GM19035 (cell line): Measurements from ENCODE around the gene LHPP.

ENCODE experiments used
- ATAC-seq: cut with Tn5 transposase; IDR thresholded peaks from one replicate; pipeline ENCODE4 v1.9.1; 2021; ENCODE audit not compliant: unreplicated experiment

The LHPP gene

GRCh38 chr10:124590216-124591122 lies 128.8 kb downstream of the LHPP start:
- ATAC-seq: no peak

DNA sequence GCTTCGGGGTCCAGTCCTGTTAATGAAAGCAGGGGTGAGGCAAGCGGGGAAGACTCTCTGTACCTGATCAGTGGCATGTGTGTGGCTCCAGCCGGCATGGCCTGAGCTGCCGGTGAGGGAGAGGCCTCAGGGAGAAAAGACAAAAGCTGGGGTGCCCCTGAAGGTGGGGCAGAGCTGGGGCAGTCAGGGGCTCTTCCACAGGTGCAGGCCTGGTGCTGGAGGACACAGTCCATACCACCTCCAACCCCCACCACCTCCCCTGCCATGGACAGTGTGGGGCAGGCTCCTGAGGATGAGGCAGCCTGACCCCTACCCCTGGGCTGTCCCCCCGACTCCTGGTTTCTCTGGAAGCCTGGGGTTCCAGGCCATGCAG lies 129.5 kb downstream of the LHPP start:
- ATAC-seq: no peak

DNA sequence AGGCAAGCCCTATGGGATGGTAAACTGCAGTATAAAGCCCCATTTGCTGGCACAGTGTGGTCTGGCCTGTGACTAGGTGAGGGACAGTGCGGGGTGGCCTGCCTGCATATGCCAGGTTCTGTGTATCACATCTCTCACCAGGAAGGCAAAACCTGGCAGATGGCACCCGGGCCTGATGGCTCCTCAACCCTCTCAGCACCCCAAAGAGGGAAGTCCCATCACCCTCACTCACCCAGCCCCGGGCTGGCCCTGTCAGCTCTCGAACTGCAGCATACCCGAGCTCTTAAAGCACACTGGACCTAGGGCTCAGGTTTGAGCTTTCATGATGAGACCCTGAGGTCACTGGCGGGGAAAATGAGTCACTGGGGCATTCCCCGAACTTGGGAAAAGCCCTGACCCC lies 130.5 kb downstream of the LHPP start:
- no peak for ATAC-seq

- ATAC-seq: no peak
Observed at GRCh38 chr10:124592736-124593430, 131.3 kb downstream of the LHPP start.

DNA sequence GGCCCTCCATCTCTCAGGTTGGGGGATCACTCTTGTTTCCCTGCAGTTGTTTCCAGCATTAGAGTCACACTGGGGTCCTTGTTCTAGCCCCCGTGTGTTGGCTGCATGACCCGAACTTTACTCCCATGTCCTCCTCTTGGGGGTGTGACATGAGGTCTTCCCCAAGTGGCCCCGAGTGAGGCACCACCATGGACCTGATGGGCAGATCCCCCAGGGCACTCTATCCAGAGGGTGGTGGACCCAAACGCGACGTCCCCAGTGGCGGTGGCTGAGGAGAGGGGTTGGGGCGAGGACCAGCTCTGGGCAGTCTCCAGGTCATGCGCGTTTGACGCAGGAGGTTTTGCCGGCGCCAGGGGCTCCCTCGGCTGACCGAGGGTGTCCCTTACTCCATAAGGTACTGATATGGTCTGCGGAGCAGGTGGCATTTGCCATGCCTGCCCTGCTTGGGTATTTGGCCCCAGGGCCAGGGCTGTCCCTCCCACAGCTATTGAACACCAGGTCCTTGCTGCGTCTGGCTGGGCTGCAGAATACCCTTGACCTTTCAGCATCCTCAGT lies 131.9 kb downstream of the LHPP start:
- ATAC-seq: no peak

DNA sequence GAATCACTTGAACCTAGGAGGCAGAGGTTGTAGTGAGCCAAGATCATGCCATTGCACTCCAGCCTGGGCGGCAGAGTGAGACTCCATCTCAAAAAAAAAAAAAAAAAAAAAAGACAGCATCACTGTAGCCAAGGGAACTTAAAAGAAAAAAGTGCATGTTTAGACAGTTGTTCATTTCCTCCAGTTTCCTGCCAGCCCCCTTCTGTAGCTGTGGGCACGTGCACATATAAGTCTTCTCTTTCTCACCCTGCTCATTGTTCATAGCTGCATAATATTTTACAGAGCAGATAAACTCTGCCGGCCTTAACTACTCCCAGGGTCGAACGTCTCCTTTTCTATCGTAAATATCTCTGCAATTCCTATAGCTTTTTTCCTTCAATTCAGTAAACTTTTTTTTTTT lies 132.6 kb downstream of the LHPP start:
- ATAC-seq: no peak

DNA sequence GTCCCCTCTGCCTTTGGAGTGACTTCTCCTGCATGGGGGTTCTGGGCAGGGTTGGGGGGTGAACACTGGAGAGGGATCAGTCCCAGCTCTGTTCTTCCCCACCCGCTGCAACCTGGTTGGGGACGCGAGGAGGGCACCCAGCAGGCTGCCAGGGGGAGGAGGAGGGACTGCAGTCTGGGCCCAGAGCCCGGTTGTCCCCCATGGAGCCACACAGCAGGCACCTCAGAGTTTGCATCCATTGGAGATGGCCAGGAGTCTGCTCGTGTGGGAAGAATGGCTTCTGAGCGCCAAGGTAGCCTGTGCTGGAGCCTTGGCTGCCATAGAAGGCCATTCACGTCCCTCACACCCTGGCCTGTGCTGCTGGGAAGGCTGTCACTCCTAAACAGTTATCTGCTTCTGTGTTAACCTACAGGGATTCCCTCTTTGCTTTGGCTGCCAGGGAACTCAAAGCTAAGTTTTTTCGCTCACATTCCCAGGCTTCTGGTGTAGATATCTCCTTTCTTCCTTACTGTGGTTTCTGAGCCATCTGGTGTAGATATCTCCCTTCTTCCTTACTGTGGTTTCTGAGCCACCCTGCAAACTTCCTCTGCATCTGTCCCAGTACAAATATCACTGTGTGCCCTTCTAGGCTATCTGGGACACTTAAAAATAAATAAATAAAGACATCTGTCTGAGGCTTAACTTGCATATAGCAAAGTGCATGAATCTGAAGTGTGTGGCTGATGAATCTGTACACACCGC lies 133.7 kb downstream of the LHPP start:
- no peak for ATAC-seq

DNA sequence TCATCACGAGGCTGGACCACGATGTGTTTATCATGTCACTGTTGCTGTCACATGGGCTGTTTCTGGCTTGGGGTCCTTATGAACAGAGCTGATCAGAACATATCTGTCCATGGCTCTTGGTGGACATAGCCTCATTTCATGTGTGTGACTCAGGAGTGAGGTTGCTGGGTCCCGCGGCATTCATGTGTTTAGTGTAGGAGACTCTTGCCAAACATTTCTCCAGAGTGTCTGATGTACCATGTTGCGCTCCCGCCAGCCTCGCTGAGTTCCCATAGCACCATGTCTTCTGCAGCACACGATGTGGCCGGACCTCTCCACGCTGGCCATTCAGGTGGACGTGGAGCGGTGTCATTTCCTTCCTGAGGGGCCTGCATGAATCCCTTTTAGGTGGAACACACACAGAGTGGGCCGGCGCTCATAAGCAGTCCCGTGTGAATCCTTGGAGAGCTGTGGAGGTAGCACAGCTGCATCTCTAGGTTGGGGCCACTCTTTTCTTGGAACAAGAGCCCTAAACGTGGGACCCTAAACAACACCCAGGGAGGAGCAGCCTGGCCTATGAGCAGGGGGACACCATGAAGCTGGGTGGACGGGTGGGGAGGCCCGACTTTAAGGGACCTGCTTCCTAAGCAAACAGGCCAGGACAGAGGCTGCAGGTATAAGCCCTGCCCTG lies 134.6 kb downstream of the LHPP start:
- no peak for ATAC-seq

- ATAC-seq: no peak
Observed at GRCh38 chr10:124596962-124597845, 135.6 kb downstream of the LHPP start.

DNA sequence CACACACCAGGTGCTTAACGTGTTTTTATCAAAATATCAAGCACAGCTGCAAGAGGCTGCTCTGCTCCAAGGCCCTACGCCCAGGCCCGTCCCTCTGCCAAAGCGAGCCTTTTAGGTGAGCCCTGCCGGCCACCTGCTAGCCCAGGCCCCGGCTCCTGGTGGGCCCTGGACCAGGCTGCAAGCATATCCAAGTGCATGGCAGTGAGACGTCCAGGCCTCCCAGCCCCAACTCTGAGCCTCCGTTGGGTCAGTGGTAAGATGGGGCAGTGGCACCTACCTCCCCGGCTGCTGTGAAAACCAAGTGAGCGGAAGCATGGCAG lies 136.2 kb downstream of the LHPP start:
- no peak for ATAC-seq

DNA sequence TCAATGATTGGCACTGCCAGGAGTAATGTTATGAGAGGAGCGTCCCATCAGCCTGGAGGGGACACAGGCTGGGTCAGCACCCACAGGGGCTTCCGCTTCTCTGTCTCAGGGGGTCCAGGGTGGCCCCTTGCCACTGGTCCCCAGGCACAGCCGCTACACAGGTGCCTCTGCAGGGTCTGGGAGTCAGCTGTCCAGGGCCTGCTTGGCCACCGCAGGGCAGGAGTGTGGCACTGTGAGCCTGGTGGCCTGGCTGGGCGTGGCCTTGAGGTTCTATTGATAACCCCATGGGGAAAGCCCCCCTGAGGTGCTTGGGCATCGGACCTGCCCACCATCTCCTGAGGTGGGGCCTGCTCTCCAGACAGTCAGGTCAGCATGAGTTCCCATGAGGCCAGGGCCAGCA lies 136.6 kb downstream of the LHPP start:
- ATAC-seq: no peak

- ATAC-seq: no peak
Observed at GRCh38 chr10:124598773-124599587, 137.4 kb downstream of the LHPP start.

GRCh38 chr10:124599588-124600050 lies 138.0 kb downstream of the LHPP start:
- no peak for ATAC-seq

DNA sequence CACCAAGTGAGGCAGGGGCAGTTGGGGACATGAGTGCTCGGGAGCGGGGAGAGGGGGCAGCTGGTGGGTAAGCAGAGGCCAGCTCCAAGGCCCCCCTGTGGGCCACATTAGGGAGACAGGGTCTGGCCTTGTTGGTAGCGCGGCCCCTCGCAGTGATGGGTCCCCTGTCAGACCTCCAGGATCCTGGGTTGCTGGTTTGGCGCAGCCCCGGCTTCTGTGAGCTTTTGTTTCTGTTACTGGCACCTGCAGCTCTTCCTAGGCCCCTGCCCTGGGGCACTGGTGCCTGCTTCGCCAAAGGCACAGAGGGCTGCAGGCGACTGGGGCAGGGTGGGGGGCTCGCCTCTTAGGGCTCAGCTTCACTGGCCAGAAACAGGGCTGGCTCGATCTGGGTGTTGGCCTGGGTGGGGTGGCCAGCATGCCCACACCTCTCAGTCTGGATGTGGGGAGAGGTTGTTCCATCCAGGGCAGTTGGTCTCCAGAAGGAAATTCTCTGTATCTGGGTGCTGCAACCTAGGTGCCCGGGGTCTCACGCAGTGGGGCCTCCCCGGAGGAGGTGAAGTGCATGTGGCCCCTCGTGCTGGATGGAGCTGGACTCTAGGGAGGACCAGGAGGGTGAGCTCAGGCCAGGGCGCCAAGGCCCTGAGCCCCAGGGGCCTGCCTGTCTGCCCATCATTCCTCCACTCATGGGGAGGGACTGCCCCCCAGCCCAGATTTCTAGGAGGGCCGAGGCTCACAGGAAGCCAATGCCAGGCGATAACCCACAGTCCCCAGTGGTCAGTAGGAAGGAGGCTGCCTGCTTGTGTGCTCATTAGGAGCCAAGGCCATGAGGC lies 138.6 kb downstream of the LHPP start:
- no peak for ATAC-seq

DNA sequence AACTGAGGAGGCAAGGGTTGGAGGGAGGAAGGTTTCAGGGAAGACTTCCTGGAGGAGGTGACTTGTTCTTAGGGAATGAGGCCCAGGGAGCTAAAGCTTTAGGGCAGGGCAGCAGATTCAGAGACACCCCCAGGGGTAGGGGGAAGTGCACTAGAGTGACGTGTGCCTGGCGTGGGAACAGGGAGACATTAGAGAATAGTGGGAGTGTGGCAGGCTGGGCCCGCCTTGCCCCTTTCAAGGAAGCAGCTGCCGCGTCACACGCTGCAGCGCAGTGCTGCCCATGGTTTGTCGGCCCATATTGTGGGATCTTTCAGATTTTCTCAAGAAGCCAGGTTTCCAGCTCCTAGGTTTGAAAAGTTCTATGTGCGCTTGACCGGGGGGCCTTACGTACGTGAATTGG lies 139.4 kb downstream of the LHPP start:
- ATAC-seq: no peak

DNA sequence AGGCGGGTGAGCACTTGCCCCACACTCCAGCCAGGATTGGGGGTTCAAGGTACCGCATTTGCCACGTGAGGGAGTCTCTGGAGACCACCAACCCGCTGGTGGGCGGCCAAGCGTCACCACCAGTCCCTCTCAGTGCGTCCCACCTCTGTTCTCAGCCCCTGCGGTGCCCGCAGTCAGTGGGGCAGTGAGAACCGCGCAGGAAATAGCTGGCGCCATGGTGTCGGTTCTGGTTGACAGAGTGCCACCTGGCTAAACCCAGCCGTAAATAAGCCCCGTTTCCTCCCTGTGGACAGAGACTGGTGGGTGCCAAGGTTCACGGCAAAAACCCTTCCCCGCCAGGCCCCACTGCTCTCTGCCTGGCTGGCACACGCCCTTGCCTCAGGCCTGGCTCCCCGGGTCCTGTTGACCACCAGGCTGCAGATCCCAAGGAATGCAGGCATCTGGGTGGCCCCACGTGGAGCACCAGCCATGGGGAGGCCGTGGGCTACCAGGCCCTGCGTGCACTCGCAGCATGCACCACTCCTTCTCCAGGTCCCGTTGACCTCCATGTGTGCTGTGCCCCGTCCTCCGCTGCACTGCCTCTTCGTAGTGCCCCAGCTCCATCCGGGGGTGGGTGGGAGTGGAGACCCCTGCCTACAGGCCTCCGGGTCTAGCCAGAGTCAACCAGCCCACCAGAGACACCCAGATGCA lies 140.0 kb downstream of the LHPP start:
- ATAC-seq: no peak

- ATAC-seq: no peak
Observed at GRCh38 chr10:124602121-124602561, 140.5 kb downstream of the LHPP start.
